ENCODE results near the gene TMEM225B.
"Not testable (repeated sequence)": the region's sequence is repeated elsewhere in the genome, so short reads cannot be mapped to it uniquely, and the experiment has no call there.

TMEM225B gene

GRCh38 chr7:99579956-99580777 is 17.9 kb upstream of the TMEM225B start:
- peak; percentile 42 for DNase-seq

- DNase-seq, result not testable (repeated sequence)
These were observed 17.2 kb upstream of the TMEM225B start for GRCh38 chr7:99580778-99581332.

GRCh38 chr7:99588868-99589267 is 9.2 kb upstream of the TMEM225B start:
- no peak for DNase-seq

- DNase-seq, result no peak
These were observed 2.9 kb upstream of the TMEM225B start for GRCh38 chr7:99594948-99595745.

- DNase-seq, result no peak
These were observed 1.6 kb upstream of the TMEM225B start for GRCh38 chr7:99596408-99596955.

GRCh38 chr7:99599836-99600235 is 1.8 kb downstream of the TMEM225B start:
- no peak for DNase-seq

GRCh38 chr7:99601656-99602310 is 3.7 kb downstream of the TMEM225B start:
- DNase-seq, result no peak

- no peak for DNase-seq
These were observed 7.5 kb downstream of the TMEM225B start for GRCh38 chr7:99605527-99605926.

- no peak for DNase-seq
These were observed 8.5 kb downstream of the TMEM225B start for GRCh38 chr7:99606531-99606930.

GRCh38 chr7:99607548-99607947 is 9.5 kb downstream of the TMEM225B start:
- no peak for DNase-seq

GRCh38 chr7:99614495-99614894 is 16.4 kb downstream of the TMEM225B start:
- DNase-seq, result no peak

GRCh38 chr7:99615989-99616358 is 17.9 kb downstream of the TMEM225B start:
- no peak for DNase-seq

- DNase-seq, result peak; percentile 86
These were observed 18.5 kb downstream of the TMEM225B start, which contains the start of gene ZSCAN25 for GRCh38 chr7:99616359-99617191. Gene ZSCAN25 (plus strand): TSS chr7:99616946. CDS start chr7:99619607, 2,661 bp downstream.

GRCh38 chr7:99617192-99617781 is 19.2 kb downstream of the TMEM225B start:
- DNase-seq, result no peak

GRCh38 chr7:99618726-99619125 is 20.7 kb downstream of the TMEM225B start:
- no peak for DNase-seq

GRCh38 chr7:99619571-99620130 is 21.6 kb downstream of the TMEM225B start:
- DNase-seq, result no peak

- no peak for DNase-seq
These were observed 23.2 kb downstream of the TMEM225B start for GRCh38 chr7:99621271-99621670.

- no peak for DNase-seq
These were observed 24.5 kb downstream of the TMEM225B start for GRCh38 chr7:99622596-99622995.

- DNase-seq, result no peak
These were observed 25.1 kb downstream of the TMEM225B start for GRCh38 chr7:99623091-99623693.

GRCh38 chr7:99623702-99624447 is 25.8 kb downstream of the TMEM225B start:
- DNase-seq, result no peak

Measured in CD4-positive, alpha-beta T cell treated with Interferon gamma for 1 hour (primary cell).